HG03378 (cell line): ENCODE results near the gene TEX53.

Experiments used
- ATAC-seq: cut with Tn5 transposase; IDR thresholded peaks from one replicate; pipeline ENCODE4 v1.9.1; 2021; ENCODE audit warnings: mild to moderate bottlenecking, moderate library complexity; ENCODE audit not compliant: unreplicated experiment

Gene TEX53

GRCh38 chr9:114657705-114658104, at the start of gene TEX53:
TEX53 (minus strand) TSS chr9:114657805; CDS start chr9:114657774, 31 bp downstream.
- ATAC-seq, result no peak

- ATAC-seq, result no peak
Observed at GRCh38 chr9:114706711-114707110, 49.1 kb upstream of the TEX53 start.

- no peak for ATAC-seq
Observed at GRCh38 chr9:114701988-114702387, 44.4 kb upstream of the TEX53 start.

GRCh38 chr9:114697951-114698351, 40.3 kb upstream of the TEX53 start:
- ATAC-seq, result peak; percentile 43

GRCh38 chr9:114696814-114697544, 39.4 kb upstream of the TEX53 start:
- ATAC-seq, result peak; percentile 73

- ATAC-seq, result no peak
Observed at GRCh38 chr9:114695948-114696347, 38.3 kb upstream of the TEX53 start.

- ATAC-seq, result peak; percentile 42
Observed at GRCh38 chr9:114694719-114695269, 37.2 kb upstream of the TEX53 start.

- ATAC-seq, result no peak
Observed at GRCh38 chr9:114694146-114694545, 36.5 kb upstream of the TEX53 start.

- ATAC-seq, result no peak
Observed at GRCh38 chr9:114693248-114693855, 35.7 kb upstream of the TEX53 start.

GRCh38 chr9:114691956-114692295, 34.3 kb upstream of the TEX53 start:
- ATAC-seq, result no peak

- peak; percentile 83 for ATAC-seq
Observed at GRCh38 chr9:114691046-114691955, 33.7 kb upstream of the TEX53 start.

- no peak for ATAC-seq
Observed at GRCh38 chr9:114690308-114690707, 32.7 kb upstream of the TEX53 start.

- no peak for ATAC-seq
Observed at GRCh38 chr9:114689813-114690212, 32.2 kb upstream of the TEX53 start.

- ATAC-seq, result no peak
Observed at GRCh38 chr9:114688909-114689610, 31.5 kb upstream of the TEX53 start.

- no peak for ATAC-seq
Observed at GRCh38 chr9:114688379-114688778, 30.8 kb upstream of the TEX53 start.

GRCh38 chr9:114687034-114687433, 29.4 kb upstream of the TEX53 start:
- no peak for ATAC-seq

GRCh38 chr9:114685951-114686350, 28.3 kb upstream of the TEX53 start:
- no peak for ATAC-seq

- ATAC-seq, result no peak
Observed at GRCh38 chr9:114684036-114684435, 26.4 kb upstream of the TEX53 start.

GRCh38 chr9:114682846-114683245, 25.2 kb upstream of the TEX53 start:
- no peak for ATAC-seq

GRCh38 chr9:114681594-114682332, 24.2 kb upstream of the TEX53 start, which contains the start of gene TEX48:
TEX48 (minus strand) TSS chr9:114682192; CDS start chr9:114671723, 10,469 bp downstream.
- ATAC-seq, result peak; percentile 70
